SKM-1 (cell line): ENCODE measurements around the gene AKIRIN1.
"Not testable (repeated sequence)": the region's sequence is repeated elsewhere in the genome, so short reads cannot be mapped to it uniquely, and the experiment has no call there.

ENCODE experiments used
- DNase-seq: peaks from one replicate; lab custom pipeline; 2025; ENCODE audit not compliant: unreplicated experiment; lab: John Stamatoyannopoulos, UW

Gene AKIRIN1

DNA sequence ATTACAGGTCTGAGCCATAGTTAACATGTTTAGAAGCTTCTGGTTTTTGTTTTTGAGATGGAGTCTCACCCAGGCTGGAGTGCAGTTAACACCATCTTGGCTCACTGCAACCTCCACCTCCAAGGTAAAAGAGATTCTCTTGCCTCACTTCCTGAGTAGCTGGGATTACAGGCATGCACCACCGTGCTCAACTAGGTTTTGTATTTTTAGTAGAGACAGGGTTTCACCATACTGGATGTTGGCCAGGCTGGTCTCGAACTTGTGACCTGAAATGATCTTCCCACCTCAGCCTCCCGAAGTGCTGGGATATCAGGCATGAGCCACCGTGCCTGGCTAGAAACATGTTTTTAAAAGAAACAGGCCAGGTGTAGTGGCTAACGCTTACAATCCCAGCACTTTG lies 45.6 kb downstream of the AKIRIN1 start:
- no peak for DNase-seq

DNA sequence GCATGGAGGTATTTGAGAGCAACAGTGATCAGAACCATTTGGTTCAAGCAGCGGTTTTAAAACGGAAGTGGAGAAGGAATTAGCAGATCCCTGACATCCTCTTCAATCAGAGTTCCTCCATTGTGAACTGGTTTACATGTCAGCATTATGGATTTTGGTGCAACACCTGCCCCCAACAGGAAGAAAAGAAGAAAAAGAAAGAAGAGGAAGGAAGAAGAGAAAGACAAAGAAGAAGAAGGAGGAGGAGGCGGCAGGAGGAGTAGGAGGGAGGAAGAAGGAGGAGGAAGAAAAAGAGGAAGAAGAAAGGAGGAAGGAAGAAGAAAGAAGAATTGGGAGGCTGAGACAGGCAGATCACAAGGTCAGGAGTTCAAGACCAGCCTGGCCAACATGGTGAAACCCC lies 52.4 kb downstream of the AKIRIN1 start:
- DNase-seq = peak; percentile 83

DNA sequence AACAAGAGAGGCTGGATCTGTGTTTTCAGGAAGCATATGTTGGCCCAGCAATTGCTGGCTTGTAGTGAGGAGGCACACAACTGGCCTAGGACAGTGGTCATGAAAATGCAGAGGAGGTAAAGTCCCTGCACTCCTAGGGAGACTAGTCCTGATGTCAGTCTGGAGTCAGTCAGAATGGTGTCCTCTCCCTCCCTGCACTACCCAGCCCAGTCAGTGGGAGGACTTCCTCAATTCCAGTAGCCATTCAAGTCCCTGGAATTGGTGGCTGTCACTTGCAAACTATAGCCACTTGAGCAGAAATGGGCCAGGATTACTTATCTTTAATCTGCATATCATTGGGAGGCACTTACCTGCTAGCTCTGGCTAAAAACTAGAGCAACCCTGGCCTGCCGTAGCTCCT lies 53.7 kb downstream of the AKIRIN1 start:
- peak; percentile 52 for DNase-seq

DNA sequence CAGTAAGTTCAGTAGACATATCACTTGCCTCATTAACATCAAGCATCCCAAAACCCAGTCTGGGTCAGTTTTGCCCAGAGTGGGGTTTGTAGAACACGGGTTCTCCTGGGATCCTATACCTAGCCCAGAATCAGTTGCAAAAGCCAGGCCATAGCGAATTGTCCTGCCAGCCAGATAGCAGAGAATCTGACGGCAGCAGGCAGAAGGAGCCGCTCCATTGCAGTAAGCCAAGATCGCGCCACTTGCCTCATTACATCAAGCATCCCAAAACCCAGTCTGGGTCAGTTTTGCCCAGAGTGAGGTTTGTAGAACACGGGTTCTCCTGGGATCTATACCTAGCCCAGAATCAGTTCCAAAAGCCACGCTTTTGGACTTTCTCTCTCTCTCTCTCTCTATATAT lies 54.2 kb downstream of the AKIRIN1 start:
- no peak for DNase-seq

DNA sequence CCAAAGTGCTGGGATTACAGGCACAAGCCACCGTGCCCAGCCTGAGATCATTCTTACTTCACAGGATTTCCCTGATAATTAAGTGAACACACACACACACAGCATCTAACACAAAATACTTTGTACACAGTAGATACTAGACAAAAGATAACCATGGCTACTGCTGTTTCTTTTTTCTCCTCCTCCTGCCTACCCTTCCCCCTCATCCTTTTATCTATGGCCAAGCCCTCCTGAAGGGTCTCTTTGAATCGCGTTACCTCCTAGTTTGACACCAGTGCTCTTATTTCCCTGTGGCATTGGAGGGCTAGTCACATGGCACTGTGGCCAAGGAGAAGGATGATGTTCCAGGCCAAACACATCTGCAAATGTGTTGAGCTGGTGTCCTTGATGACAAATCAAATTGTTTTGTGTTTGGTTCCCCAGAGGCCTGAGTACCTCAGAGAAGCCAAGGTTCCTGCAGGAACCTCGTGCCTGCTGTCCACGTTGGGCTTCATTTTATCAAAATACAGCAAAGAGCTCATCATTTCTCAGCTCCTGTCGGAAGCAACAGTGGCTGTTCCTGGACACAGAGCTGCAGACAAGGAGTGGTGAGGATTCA lies 55.6 kb downstream of the AKIRIN1 start:
- DNase-seq = no peak

DNA sequence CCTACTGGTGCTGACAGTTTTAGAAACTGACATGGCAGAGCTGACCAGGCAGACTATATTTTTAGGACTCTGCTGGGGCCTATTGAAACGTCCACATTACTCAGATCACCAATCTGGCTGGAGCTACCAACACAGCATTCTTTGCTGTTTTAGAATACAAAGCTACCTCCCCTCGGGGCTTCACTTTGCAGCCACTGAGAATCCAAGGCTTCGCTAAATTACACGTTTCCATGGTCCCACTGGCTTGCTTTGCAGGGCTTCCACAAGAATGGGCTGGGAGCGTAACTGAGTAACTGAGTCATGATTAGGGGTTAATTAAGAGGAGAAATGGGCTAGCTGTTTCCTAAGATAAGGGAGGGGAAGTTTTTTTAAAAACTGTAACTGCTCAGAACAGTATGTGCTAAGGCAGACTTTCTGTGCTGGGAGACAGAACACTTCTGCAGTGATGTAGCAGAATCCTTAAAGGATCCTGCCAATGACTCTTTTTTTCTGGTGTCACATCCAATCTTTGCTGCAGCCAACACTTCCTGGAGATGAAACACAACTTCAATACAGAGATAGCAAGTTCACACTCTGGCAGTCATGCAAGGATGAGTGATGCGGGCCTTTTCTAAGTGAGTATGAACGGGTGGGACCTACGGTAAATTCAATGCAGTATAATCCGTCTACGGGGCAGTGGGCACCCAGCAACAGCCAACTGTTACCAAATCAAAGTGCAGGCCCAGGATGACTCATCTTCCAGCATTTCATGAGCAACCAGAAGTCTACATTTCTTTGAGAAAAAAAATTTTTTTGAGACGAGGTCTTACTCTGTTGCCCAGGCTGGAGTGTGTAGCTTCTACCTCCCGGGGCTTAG lies 56.5 kb downstream of the AKIRIN1 start:
- no peak for DNase-seq

DNA sequence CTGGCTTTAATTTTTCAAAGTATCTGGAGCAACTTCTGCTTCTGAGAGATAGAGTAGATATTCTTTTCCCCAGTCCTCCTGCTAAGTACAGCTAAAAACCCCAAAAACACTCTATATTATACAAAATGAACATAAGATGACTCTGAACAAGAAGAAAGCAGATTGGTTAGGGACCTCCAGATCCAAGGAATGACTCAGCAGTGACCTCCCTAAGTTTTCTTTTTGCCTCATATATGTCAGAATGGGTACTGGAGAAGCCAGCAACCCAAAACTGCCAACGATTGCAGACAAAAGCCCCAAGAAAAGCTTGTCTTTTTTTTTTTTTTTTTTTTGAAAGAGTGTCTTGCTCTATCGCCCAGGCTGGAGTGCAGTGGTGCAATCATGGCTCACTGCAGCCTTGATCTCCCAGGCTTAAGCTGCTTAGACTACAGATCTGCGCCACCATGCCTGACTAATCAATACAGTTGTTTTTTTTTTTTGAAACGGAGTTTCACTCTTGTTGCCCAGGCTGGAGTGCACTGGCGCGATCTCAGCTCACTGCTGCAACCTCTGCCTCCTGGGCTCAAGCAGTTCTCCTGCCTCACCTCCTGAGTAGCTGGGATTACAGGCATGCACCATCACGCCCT lies 57.8 kb downstream of the AKIRIN1 start:
- no peak for DNase-seq

DNA sequence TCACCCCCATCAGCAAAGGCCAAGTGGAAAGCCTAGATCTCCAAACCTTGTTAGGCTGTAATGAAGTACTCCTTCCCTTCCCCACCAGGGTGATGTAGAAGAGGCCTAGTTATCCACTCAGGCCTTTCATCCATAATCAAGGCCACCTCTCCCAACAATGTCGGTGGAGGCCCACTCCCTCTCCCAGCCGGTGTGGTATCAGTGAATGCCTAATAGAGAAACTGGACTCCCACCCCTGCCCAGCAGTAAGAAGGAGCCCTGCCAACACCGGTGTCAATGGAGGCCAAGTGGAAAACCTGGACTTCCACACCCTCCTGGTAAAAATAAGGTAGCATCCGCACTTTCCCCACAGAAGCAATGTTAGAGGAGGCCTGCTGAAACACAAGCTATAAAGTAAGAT lies 58.9 kb downstream of the AKIRIN1 start:
- no peak for DNase-seq

DNA sequence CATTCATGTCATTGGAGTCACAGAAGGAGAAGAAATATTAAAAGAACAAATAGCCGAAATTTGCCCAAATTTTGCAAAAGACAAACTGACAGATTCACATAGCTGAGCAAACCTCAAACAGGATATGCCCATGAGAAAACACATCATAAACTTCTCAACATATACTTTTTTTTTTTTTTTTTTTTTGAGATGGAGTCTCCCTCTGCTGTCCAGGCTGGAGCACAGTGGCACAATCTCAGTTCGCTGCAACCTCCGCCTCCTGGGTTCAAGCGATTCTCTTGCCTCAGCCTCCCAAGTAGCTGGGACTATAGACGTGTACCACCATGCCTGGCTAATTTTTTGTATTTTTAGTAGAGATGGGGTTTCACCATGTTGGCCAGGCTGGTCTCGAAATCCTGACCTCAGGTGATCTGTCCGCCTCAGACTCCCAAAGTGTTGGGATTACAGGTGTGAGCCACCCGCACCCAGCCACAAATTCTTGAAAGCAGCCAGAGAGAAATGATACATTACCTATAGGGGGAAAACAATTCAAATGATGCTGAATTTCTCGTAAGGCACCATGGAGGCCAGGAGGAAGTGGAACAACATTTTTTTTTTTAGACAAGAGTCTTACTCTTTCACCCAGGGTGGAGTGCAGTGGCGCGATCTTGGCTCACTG lies 60.2 kb downstream of the AKIRIN1 start:
- DNase-seq = not testable (repeated sequence)

DNA sequence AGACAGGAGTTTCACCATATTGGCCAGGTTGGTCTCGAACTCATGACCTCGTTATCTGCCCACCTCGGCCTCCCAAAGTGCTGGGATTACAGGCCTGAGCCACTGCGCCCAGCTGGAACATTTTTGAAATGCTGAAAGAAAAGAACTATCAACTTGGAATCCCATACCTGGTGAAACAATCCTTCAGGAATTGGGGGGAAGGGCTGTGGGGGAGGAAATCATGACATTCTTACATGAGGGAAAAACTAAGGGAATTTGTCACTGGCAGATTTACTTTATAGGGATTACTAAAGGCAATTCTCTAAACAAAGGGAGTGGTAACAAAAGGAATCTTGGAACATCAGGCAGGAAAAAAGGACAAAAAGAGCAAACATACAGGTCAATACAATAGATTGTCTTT lies 60.9 kb downstream of the AKIRIN1 start:
- no peak for DNase-seq

DNA sequence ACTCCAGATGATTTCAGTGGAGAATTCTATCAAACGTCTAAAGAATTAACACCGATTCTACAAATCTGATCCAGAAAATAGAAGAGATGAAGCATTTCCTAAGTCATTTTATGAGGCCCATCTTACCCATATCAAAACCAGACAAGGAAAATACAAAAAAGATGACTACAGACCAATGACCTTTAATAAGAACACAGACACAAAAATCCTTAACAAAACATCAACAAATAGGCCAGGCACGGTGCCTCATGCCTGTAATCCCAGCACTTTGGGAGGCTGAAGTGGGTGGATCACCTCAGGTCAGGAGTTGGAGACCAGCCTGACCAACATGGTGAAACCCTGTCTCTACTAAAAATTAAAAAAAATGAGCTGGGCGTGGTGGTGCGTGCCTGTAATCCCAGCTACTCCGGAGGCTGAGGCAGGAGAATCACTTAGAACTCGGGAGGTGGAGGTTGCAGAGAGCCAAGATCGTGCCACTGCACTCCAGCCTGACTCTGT lies 64.2 kb downstream of the AKIRIN1 start:
- not testable (repeated sequence) for DNase-seq
